ENCODE results near the gene MAPK1.
"Not testable (repeated sequence)": the region's sequence is repeated elsewhere in the genome, so short reads cannot be mapped to it uniquely, and the experiment has no call there.

Gene MAPK1

DNA sequence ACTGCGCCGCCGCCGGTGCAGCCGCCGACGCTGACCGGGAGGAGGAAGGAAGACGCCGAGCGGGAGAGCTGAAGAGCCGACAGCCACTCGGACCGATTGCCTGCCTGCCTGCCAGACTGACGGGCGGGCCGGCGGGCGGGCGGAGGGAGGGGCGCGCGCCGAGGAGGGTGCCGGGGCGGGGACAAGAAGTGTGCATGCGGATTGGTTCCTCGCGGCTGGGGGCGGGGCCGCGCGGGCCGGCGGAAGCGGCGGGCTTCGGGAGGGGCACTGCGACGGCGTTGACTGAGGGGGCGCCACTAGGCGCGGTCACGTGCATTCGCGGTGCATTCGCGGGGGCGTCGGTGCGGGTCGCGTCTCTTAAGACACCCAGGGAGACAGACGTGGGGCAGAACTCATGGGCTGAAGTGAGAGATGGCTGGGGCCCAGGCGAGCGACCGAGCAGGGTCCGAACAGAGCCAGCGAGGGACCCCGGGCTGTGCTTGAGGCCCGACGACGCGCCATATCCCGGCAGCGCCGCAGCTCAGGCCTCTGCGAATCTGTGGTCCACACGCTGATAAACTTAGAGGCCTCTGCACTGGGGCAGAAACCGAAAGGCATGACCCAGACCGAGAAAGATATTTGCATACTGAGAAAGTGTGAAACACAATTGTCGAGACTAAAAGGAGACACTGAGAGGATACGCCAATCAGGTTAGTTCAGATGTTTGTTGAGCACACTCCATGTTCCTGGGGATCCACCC lies at the start of gene MAPK1:
TSS of gene MAPK1 (minus strand) at position 118 of the 739 bp plus-strand sequence. CDS start 205 bp downstream, outside the sequence.
- peak; percentile 91 for DNase-seq

DNA sequence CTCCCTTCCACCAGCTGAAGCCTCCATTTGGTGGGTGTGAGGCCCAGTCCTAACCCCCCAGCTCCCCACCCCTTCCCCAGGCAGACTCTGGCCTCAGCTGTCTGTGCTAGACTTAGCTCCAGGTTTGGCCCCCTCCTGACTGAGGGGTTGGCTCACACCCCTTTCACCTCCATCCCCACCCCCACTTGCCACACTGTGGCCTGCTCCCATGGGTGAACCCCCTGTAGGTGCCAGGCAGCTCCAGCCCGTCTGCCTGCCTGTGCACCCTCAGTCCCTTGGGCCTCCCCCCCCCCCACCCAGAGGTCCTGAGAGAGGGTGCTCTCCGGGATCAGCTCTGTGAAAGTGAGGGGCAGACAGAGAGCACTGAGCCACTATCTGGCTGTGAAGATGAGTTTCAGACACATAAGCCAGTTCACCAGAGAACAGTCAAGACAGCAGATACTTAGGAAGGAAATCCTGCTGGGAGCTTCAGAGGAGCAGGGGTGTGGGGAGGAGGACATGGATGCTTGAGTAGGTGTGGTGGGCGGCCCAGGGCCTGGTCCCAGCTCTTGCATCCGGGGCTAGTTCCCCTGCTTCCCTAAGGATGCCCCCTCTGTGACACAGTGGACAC lies 49.0 kb upstream of the MAPK1 start:
- no peak for DNase-seq

DNA sequence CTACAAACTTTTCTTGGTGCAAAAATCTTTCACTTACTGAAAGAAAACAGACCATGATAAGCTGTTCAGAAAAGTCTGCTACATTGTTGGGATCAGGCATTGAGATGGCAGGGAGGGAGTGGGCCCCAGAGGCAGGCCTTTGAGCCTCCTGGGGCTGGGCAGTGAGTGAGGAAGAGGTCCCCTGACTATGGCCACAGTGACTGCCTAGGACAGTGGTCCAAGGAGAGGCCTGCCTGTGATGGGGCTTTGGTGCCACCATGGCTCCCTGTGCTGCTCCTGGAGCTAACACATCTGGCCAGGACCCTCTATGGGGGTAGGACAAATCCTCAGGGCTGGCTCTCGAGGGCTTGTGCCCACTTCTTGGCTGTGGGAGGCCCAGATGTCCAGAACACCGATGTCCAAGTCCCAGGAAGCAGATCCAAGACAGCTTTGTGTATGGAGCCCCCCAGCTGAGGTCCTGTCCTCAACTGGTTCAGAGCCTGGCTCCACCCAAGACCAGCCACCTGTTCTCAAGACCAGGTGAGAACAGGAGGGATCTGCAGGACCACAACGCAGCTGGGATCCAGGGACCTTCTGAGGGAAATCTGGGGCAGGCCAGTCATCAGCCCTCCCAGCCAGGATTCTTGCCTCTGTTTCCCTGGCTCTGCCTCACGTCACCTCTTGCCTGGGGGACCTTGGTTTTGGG lies 48.3 kb upstream of the MAPK1 start:
- no peak for DNase-seq

DNA sequence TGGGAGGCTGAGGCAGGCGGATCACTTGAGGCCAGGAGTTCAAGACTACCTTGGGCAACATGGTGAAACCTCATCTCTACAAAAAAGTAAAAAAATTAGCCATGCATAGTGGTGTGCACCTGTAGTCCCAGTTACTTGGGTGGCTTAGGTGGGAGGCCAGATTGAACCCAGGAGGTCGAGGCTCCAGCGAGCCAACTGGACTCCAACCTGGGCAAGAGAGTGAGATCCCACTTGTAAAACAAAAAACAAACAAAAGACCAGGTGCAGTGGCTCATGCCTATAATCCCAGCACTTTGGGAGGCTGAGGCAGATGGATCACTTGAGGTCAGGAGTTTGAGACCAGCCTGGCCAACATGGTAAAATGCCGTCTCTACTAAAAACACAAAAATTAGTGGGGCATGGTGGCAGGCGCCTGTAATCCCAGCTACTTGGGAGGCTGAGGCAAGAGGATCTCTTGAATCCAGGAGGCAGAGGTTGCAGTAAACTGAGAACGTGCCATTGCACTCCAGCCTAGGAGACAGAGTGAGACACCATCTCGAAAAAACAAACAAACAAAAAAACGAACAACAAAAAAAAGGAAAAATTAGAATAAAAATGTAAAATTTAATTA lies 46.7 kb upstream of the MAPK1 start:
- DNase-seq = not testable (repeated sequence)

DNA sequence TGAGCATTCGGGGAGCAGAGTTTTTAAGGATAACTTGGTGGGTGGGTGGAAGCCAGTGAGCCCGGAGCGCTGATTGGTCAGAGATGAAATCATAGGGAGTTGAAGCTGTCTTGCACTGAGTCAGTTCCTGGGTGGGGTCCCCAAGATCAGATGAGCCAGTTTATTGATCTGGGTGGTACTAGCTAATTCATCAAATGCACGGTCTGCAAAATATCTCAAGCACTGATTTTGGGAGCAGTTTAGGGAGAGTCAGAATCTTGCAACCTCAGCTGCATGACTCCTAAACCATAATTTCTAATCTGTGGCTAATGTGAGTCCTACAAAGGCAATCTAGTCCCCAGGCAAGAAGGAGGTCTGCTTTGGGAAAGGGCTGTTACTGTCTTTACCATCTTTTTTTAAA lies 42.9 kb upstream of the MAPK1 start:
- not testable (repeated sequence) for DNase-seq

DNA sequence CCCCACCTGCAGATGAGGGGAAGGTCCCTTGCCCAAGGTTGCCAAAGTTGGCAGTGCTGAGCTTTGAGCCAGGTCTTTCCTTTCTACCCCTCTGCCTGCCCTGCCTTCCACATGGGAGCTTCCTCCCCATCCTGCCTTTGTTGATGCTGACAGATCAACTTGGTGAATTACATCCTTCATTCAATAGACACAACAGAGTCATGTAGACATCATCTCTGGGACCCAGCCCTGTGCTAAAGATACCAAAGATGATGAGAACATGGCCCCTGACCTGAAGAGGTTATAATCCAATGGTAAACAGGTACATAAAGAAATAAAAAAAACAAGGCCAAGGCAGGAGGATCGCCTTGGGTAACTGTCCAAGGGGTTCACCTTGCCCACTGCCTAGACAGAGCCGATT lies 42.4 kb upstream of the MAPK1 start:
- DNase-seq = no peak

DNA sequence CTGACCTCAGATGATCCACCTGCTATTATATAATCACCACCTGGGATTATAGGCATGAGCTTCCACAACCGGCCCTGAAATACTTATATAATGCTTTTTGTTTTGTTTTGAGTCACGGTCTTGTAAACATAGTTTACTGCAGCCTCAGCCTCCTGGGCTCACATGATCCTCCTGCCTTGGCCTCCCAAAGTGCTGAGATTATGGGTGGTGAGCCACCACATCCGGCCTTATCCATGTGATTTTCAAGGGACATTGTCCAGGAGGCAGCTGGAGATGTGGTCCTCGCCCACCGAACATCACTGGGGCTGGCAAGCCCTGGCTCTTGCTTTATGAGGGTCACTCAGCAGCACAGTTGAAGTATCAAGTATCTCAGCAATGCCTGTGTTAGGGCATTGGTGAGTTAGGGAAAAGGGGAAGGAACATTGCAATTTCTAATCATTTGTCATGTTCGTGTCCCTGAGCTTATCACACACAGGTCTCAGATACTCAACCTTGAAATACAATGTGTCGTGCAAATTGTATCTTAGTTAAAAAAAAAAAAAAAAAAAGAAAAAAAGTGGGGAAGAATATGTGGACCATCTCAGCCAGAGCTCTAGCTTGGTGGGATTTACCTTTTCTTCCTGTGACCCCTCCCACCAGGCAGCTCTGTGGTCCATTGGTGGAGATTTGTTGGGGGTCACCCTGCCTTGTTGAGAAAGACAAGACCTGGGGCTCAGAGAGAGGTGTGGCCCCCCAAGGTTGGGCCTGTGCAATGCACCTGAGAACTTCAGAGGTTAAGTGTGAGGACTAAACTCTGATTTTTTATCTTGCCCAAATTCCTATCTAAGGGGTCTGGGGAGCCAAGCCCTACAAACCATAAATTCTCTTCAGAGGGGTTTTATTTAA lies 40.4 kb upstream of the MAPK1 start:
- DNase-seq = no peak

DNA sequence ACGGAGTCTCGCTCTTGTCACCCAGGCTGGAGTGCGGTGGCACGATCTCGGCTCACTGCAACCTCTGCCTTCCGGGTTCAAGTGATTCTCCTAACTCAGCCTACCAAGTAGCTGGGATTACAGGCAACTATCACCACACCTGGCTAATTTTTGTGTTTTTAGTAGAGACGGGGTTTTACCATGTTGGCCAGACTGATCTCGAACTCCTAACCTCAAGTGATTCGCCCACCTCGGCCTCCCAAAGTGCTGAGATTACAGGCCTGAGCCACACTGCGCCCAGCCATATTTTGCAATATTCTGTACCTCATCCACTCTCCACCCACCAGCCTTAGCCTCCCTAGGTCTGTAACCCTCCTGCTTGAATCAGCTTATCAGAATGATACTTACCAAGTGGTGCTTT lies 37.8 kb upstream of the MAPK1 start:
- not testable (repeated sequence) for DNase-seq

DNA sequence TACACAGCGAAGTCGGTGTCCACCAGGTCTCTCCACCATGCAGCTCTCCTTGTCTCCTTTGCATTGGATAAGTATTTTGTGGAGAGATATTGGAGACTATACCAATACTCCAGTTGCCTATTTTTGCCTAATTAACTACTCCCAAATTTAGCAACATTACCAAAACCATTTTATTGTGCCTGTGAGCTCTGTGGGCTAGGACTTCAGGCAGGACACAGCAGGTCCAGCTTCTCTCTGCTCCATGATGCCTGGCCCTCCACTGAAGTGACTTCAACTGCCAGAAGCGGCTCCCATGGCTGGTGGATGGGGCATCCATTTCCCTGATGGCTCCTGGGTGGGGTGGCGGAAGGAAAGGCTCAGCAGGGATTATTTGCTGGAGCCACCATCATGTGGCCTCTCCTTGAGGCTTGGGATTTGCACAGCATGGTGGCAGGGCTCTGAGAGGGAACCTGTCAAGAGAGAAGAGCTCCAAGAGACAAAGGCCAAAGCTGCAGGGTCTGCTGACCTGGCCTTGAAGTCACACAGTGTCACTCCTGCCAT lies 36.9 kb upstream of the MAPK1 start:
- no peak for DNase-seq

DNA sequence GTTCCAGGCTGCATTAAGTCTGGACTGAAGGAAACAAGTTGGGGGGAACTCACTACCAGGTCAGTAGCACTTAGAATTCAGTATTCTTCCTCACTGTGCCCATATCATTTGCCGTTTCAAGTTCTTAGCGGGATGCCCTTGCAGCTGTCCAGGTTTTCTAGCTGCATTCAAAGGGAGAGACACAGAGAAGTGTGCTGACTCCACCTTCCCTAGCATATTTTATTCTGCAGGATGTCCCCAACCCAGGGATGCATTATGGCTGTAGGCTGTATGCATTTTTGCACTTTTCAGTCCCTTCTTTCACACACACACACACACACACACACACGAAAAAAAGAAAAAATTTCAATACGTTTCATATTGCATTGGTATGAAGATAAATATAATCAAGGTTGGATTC lies 35.8 kb upstream of the MAPK1 start:
- no peak for DNase-seq

DNA sequence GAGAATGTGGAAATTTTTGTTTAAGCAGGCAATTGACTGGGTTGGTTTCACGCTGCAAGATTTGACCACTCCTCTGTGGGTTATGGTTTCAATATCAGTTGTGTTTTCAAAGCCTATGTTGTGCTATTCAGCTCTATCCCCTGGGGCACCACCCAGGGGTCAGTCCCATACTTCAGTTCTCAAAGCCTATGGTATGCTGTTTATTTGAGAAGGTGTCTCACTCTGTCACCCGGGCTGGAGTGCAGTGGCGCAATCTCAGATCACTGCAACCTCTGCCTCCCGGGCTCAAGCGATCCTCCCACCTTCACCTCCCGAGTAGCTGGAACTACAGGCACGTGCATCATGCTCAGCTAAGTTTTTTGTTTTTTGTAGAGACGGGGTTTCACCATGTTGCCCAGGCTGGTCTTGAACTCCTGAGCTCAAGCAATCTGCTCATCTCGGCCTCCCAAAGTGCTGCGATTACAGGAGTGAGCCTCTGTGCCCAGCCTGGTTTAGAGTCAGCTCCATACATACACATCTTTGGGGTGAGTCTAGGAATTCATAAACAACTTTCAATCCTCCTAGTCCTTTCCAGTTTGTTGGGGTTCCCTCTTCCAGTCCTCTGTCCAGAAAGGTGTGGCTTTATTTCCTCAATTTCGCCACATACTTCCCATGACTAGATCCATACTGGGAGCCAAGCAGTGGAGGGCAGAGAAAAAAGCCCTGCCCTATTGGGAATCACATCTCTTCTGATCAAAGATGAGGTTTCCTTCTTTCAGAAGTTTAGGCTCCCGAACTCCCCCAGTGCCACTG lies 35.0 kb upstream of the MAPK1 start:
- no peak for DNase-seq

DNA sequence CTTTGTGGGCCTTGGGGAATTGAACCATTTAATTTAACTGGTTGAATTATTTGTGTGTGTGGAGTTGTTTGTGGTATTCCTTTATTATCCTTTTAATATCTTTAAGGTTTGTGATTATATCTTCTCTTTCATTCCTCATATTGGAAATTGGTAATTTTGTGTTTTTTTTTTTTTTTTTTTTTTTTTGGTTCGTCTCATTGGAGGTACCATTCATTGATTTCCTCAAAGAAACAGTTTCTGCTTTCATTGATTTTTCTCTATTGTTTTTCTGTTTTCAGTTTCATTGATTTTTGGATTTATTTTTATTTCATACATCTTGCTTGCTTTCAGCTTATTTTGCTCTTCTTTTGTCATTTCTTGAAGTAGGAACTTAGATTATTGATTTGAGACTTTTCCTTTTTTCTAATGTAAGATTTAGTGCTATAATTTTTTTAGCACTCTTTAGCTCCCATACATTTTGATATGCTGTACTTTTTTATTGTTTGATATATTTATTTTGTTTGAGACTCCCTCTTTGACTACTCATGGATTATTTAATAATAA lies 31.0 kb upstream of the MAPK1 start:
- no peak for DNase-seq

DNA sequence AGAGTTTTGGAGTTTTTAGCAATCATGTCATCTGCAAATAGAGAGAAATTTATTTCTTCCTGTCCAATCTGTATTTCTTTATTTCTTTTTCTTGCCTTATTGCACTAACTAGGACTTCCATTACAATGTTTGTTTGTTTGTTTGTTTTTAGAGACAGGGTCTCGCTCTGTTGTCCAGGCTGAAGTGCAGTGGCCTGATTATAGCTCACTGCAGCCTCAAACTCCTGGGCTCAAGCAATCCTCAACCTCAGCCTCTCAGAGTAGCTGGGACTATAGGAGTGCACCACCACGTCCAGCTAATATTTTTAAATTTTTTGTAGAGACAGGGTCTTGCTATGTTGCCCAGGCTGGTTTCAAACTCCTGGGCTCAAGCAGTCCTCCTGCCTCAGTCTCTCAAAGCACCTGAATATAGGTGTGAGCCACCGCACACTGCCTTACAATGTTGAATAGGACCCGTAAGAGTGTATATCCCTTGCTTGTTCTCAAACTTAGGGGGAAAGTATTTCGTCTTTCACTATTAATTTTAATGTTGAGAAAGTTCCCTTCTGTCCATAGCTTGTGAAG lies 29.6 kb upstream of the MAPK1 start:
- DNase-seq = no peak

DNA sequence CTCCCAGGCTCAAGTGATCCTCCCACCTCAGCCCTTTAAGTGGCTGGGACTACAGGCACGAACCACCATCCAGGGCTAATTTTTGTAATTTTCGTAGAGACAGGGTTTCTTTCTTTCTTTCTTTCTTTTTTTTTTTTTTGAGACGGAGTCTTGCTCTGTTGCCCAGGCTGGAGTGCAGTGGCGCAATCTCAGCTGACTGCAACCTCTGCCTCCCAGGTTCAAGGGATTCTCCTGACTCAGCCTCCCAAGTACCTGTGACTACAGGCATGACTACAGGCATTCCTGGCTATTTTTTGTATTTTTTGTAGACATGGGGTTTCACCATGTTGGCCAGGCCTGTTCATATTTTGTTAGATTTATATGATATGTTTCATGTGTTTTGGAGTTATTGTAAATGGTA lies 28.8 kb upstream of the MAPK1 start:
- DNase-seq = not testable (repeated sequence)

DNA sequence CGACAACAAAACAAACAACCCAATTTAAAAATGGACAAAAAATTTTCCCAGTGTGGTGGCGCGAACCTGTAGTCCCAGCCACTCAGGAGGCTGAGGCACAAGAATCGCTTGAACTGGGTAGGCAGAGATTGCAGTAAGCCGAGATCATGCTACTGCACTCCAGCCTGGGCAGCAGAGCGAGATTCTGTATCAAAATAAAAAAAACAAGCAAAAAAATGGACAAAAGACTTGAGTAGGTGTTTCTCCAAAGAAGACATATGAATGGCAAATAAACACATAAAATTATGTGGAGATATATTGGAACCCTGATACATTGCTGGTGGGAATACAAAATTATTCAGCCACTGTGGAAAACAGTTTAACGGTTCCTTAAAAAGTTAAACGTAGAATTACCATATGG lies 27.4 kb upstream of the MAPK1 start:
- no peak for DNase-seq

DNA sequence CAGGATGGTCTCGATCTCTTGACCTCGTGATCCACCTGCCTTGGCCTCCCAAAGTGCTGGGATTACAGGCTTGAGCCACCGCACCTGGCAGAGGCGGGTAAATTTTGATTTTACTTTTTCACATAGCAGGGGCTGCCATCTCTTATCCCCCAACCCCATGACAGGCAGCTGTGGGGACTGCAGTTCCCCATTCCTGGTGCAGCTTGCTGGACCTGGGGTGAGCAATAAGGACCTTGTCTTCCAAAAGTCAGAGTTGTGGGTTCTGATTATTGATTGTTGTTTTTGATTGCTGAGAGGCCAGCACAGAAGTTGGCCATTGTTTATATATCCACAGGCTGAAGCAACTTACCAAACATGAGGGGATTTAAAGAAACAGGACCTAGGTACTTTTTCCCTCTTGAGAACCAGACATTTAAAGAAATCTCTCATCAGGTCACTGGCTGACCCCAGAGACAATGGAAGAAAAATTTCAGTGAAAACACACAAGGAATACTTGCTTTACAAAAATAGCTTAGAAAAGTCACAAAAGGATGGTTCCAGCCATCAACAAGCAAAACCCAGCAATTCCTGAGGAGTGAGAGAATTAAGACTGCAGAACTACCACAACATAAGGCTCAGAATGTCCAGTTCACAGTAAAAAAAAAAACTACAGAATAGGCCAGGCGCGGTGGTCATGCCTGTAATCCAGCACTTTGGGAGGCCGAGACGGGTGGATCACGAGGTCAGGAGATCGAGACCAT lies 22.0 kb upstream of the MAPK1 start:
- no peak for DNase-seq

DNA sequence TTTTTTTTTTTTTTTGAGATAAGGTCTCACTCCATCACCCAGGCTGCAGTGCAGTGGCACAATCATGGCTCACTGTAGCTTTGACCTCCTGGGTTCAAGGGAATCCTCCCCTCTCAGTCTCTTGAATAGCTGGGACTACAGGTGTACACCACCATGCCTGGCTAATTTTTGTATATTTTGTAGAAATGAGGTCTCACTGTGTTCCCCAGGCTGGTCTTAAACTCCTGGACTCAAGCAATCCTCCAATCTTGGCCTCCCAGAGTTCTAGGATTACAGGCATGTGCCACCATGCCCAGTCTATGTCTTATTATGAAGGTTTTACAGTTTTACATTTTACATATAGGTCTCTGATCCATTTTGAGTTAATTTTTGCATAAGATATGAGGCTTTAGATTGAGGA lies 20.4 kb upstream of the MAPK1 start:
- DNase-seq = no peak

DNA sequence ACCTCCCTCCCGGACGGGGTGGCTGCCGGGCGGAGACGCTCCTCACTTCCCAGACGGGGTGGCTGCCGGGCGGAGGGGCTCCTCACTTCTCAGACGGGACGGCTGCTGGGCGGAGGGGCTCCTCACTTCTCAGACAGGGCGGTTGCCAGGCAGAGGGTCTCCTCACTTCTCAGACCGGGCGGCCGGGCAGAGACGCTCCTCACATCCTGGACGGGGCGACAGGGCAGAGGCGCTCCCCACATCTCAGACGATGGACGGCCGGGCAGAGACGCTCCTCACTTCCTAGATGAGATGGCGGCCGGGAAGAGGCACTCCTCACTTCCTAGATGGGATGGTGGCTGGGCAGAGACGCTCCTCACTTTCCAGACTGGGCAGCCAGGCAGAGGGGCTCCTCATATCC lies 16.5 kb upstream of the MAPK1 start:
- DNase-seq = not testable (repeated sequence)

DNA sequence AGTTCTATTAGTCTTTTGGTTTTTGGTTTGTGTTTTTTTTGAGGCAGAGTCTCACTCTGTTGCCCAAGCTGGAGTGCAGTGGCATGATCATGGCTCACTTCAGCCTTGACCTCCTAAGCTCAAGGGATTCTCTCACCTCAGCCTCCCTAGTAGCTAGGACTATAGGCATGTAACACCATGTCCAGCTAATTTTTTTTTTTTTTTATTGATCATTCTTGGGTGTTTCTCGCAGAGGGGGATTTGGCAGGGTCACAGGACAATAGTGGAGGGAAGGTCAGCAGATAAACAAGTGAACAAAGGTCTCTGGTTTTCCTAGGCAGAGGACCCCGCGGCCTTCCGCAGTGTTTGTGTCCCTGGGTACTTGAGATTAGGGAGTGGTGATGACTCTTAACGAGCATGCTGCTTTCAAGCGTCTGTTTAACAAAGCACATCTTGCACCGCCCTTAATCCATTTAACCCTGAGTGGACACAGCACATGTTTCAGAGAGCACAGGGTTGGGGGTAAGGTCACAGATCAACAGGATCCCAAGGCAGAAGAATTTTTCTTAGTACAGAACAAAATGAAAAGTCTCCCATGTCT lies 15.4 kb upstream of the MAPK1 start:
- not testable (repeated sequence) for DNase-seq
